ENCODE measurements around the gene PRICKLE1. TPM values are rescaled to one million over a fixed set of nuclear protein-coding genes. Genes with fewer than 3 reads are reported as not detected.

PRICKLE1 gene
- total and polyA plus RNA-seq, 9 of the 15 experiments (the other 6 are each of a cell fraction or from before 2014, with no cell fraction given) = 0.22 to 0.85 (median 0.31) TPM

DNA sequence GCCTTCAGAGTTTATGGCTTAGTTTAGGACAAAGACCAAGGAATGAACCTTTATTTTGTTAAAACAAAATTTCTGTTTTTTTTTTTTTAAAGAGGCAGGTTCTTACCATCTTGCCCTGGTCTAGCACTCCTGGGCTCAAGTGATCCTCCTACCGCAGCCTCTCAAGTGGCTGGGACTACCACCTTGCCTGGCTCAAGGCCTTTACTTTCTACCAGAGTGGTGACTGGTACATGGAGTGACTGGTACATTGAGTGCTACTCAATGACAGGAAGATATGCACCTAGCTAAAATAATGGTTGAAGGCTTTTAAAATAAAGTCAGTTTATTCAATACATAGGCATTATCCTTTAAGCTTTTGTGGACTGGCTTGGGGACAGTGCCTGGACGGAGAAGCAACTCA lies 32.6 kb downstream of the PRICKLE1 start:
- ATAC-seq (no peak), FAIRE-seq (no peak), DNase-seq (ENCODE audit: extremely low read depth in 1 of 4, low spot score in 3 of 4) (no peak)
- no TSS peak for BruUV-seq (replicated peaks)
- in situ Hi-C loops (cut with MboI) = loop anchor here (25.0 kb wide), 1 partner anchor 420 kb away; the partner anchor contains the start of gene GXYLT1
- H3K4me1 ChIP-seq (replicated peaks in 1 of 2; ENCODE audit: control insufficient read depth in 2 of 2, insufficient read depth in 2 of 2, low read length in 2 of 2) = no peaks in the 10 kb centered on the region
- no peaks in the 10 kb centered on the region for H3K9me3 ChIP-seq (replicated peaks; ENCODE audit: control insufficient read depth, insufficient read depth, low read depth, low read length)
- H3K36me3 ChIP-seq (ENCODE audit: control insufficient read depth, insufficient read depth, low read length) = no peaks in the 10 kb centered on the region
- POLR2A ChIA-PET = no interaction called here
- H3K27me3 ChIP-seq (ENCODE audit: control insufficient read depth in 2 of 2, insufficient read depth in 2 of 2, low read length in 2 of 2) = peaks cover 0 to 16% of the 10 kb centered on the region in 2 experiments; a peak in 2 of 5 replicates
- TF ChIP-seq CBX3 (IDR thresholded peaks at IDR 0.05; ENCODE audit: borderline replicate concordance in 1 of 2, low read length in 2 of 2) = no peak
- TF ChIP-seq, protein P1, sequence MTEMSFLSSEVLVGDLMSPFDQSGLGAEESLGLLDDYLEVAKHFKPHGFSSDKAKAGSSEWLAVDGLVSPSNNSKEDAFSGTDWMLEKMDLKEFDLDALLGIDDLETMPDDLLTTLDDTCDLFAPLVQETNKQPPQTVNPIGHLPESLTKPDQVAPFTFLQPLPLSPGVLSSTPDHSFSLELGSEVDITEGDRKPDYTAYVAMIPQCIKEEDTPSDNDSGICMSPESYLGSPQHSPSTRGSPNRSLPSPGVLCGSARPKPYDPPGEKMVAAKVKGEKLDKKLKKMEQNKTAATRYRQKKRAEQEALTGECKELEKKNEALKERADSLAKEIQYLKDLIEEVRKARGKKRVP (CRISPR knock-in tag; IDR thresholded peaks at IDR 0.05) = no peak
- no peak for TF ChIP-seq SIRT6 (IDR thresholded peaks at IDR 0.05; ENCODE audit: low read depth, low read length)
- no peak for TF ChIP-seq ZNF347 (CRISPR knock-in tag; IDR thresholded peaks at IDR 0.05; ENCODE audit: low read depth)
- no peak for TF ChIP-seq EP400 (IDR thresholded peaks at IDR 0.05)
- no peak for TF ChIP-seq DNMT1 (IDR thresholded peaks at IDR 0.05)
- TF ChIP-seq ARID2 (IDR thresholded peaks at IDR 0.05) = no peak
- no peak for TF ChIP-seq RNF219 (CRISPR knock-in tag; IDR thresholded peaks at IDR 0.05)
- TF ChIP-seq ZNF589 (CRISPR knock-in tag; IDR thresholded peaks at IDR 0.05; ENCODE audit: low read depth) = no peak
- TF ChIP-seq, protein P2, sequence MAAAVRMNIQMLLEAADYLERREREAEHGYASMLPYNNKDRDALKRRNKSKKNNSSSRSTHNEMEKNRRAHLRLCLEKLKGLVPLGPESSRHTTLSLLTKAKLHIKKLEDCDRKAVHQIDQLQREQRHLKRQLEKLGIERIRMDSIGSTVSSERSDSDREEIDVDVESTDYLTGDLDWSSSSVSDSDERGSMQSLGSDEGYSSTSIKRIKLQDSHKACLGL (CRISPR knock-in tag; IDR thresholded peaks at IDR 0.05; ENCODE audit: borderline replicate concordance, poor library complexity, severe bottlenecking) = no peak
- no peak for TF ChIP-seq ZNF561 (CRISPR knock-in tag; conservative IDR thresholded peaks at IDR 0.05)
- TF ChIP-seq SMARCA4 (IDR thresholded peaks at IDR 0.05) = no peak
- no peak for TF ChIP-seq TAF15 (IDR thresholded peaks at IDR 0.05; ENCODE audit: low read depth, low read length)
- no peak for TF ChIP-seq ZC3H8 (IDR thresholded peaks at IDR 0.05)
- TF ChIP-seq HDGF (IDR thresholded peaks at IDR 0.05) = no peak
- no peak for TF ChIP-seq ZNF282 (CRISPR knock-in tag; IDR thresholded peaks at IDR 0.05)
- TF ChIP-seq ZNF785 (CRISPR knock-in tag; IDR thresholded peaks at IDR 0.05) = no peak
- TF ChIP-seq MTA3 (IDR thresholded peaks at IDR 0.05; ENCODE audit: borderline replicate concordance) = no peak
- no peaks in the 10 kb centered on the region for H3K9me1 ChIP-seq (ENCODE audit: control insufficient read depth, insufficient read depth, low read length)
- no peak overlapping the region for H2AFZ ChIP-seq (ENCODE audit: low read depth, low read length)
- H3K9ac ChIP-seq (ENCODE audit: insufficient read depth in 1 of 2, low read depth in 2 of 2, low read length in 2 of 2) = no peak overlapping the region
- H4K20me1 ChIP-seq (replicated peaks; ENCODE audit: control insufficient read depth, insufficient read depth, low read length) = no peaks in the 10 kb centered on the region
- no peak overlapping the region for H3K4me2 ChIP-seq (ENCODE audit: insufficient read depth, low read length)
- no peaks in the 10 kb centered on the region for H3K79me2 ChIP-seq (ENCODE audit: control insufficient read depth, insufficient read depth, low read length)
- intact Hi-C loops (cut with micrococcal nuclease) = no loop called here
- H3K4me3 ChIP-seq = no peak overlapping the region
- H3K27ac ChIP-seq (ENCODE audit: extremely low read depth, low read depth, low read length) = no peak overlapping the region
- 13% methylated on average over 2 of the region's 2 CpGs for WGBS (ENCODE audit: insufficient coverage, low coverage, missing lambda C conversion rate)
- CTCF ChIA-PET (ENCODE audit: low intra/inter-chr PET ratio) = no interaction called here
